Measurements from ENCODE around the gene RIN3.

RIN3 gene

DNA sequence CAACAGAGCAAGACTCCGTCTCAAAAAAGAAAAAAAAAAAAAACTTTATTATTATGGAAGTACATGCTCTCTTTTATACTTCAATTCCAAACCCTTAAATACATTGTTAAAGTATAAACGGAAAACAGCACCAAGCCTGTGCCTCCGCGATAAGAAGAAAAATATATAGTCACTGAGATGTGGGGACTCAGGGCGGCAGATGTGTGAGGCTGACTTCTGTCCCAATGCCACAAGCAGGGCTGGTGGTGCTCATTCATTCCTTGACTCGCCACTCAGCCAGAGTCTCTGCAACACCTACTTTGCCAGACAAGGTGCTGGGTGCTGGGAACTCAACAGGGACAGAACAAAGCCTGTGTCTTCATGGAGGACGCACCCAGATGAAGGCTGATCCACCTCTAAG is 221.0 kb downstream of the RIN3 start:
- H3K27ac ChIP-seq: no peak overlapping the region
- TF ChIP-seq ZFX (IDR thresholded peaks at IDR 0.05; ENCODE audit: borderline replicate concordance): no peak
- TF ChIP-seq, protein P1, sequence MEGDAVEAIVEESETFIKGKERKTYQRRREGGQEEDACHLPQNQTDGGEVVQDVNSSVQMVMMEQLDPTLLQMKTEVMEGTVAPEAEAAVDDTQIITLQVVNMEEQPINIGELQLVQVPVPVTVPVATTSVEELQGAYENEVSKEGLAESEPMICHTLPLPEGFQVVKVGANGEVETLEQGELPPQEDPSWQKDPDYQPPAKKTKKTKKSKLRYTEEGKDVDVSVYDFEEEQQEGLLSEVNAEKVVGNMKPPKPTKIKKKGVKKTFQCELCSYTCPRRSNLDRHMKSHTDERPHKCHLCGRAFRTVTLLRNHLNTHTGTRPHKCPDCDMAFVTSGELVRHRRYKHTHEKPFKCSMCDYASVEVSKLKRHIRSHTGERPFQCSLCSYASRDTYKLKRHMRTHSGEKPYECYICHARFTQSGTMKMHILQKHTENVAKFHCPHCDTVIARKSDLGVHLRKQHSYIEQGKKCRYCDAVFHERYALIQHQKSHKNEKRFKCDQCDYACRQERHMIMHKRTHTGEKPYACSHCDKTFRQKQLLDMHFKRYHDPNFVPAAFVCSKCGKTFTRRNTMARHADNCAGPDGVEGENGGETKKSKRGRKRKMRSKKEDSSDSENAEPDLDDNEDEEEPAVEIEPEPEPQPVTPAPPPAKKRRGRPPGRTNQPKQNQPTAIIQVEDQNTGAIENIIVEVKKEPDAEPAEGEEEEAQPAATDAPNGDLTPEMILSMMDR (IDR thresholded peaks at IDR 0.05): no peak

DNA sequence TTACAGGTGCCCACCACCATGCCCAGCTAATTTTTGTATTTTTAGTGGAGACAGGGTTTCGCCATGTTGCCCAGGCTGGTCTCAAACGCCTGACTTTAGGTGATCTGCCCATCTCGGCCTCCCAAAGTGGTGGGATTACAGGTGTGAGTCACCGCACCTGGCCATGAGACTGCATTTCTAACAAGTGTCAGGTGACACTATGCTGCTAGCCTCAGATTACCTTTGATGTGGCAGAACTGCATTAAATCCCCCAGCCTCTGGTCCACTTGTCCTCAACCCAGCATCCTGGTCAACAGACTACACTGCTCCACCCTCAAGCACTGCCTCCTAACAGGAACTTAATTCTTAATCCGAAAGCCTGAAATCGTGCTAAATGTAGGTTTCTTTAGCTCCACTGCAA is 221.8 kb downstream of the RIN3 start:
- no peak overlapping the region for H3K27ac ChIP-seq
- TF ChIP-seq, protein P1 (IDR thresholded peaks at IDR 0.05): no peak
- no peak for TF ChIP-seq ZFX (IDR thresholded peaks at IDR 0.05; ENCODE audit: borderline replicate concordance)

DNA sequence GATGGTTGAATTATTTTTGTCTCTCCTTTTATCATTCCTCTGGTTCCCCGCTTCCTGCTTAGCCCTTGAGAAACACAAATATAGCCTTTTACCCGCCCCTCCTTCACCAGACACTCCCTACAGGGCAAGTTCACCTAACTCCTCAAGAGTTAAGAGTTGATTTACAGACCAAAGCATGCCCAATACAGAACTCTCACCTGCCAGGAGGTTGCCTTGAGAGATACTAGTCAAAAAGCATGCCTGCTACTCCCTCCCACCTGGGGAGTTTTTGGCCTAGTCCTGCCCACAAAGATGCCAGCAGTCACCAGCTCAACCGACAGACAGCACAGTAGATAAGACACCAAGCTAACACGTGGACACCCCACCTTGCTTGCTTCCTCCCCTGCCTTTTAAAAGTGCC is 223.6 kb downstream of the RIN3 start:
- TF ChIP-seq, protein P1 (IDR thresholded peaks at IDR 0.05): no peak
- TF ChIP-seq ZFX (IDR thresholded peaks at IDR 0.05; ENCODE audit: borderline replicate concordance): no peak
- no peak overlapping the region for H3K27ac ChIP-seq

DNA sequence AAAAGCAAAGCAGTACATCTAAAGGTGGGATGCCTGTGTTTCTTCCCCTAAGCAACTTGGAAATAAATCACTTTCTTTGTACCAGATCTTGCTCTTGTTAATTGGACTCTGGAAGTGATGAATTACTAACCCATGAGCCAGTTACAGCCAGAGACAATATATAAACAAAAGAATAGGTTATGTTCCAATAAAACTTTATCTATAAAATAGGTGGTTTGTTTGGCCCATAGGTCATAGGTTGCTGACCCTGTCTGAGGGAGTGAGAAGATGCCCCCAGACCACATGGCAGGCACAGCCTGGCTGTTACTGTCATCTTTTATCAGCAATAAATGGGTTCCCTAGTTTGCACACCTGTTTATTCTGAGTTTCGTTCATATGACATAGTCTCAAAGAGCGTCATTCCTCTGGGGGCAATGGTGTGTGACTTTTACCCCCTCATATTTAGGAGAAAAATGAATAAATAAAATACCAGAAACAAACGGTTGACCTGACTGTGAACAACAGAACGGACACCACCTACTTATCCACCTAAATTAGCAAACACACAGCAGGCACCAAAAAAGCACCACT is 224.1 kb downstream of the RIN3 start:
- H3K27ac ChIP-seq: no peak overlapping the region
- TF ChIP-seq ZFX (IDR thresholded peaks at IDR 0.05; ENCODE audit: borderline replicate concordance): no peak
- TF ChIP-seq, protein P1 (IDR thresholded peaks at IDR 0.05): no peak
